Adipocyte (in vitro differentiated cells): ENCODE results near the gene KCNH2.

ENCODE experiments used
- DNase-seq: peaks from one replicate; pipeline ENCODE4 v3.0.0-alpha.2; 2015; ENCODE audit warnings: low read depth
- H3K27me3 ChIP-seq: replicated peaks from 2 replicates; pipeline ENCODE4 v1.7.0; 2013; ENCODE audit warnings: mild to moderate bottlenecking, low read length, moderate library complexity; ENCODE audit not compliant: control insufficient read depth, insufficient read depth
- H3K36me3 ChIP-seq: 2 replicates; pipeline ENCODE4 v1.7.0; 2013; ENCODE audit warnings: low read length, mild to moderate bottlenecking, moderate library complexity; ENCODE audit not compliant: control insufficient read depth, insufficient read depth, severe bottlenecking
- H3K4me1 ChIP-seq: 2 replicates; pipeline ENCODE4 v1.7.0; 2013; ENCODE audit warnings: mild to moderate bottlenecking, low read length, moderate library complexity; ENCODE audit not compliant: control insufficient read depth, insufficient read depth
- H3K4me3 ChIP-seq: 2 replicates; pipeline ENCODE4 v1.7.0; 2013; ENCODE audit warnings: mild to moderate bottlenecking, low read length, moderate library complexity
- H3K9ac ChIP-seq: 2 replicates; pipeline ENCODE4 v1.7.0; 2013; ENCODE audit warnings: mild to moderate bottlenecking, low read length, moderate library complexity
- H3K9me3 ChIP-seq: 2 replicates; pipeline ENCODE4 v1.7.0; 2013; ENCODE audit warnings: mild to moderate bottlenecking, low read length, moderate library complexity; ENCODE audit not compliant: control insufficient read depth

KCNH2 gene

DNA sequence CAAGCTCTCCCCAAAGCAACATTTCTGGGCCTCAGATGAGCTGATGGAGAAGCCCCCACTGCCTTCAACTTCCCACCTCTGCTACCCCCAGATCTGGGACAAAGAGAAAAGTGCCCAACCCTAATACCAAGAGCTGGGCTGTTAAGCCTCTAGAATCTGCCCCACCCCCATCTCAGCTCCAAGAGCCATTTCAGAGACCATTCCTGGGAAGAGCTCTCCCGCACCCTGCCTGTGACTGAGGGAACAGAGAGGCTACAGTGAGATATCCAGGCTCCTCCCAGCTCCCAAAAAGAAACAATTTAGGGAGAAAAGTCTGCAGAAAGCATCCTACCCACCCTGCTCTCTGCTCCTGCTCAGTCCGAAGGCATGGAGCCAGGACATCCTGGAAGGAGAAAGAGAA lies 2.5 kb upstream of the KCNH2 start:
- Histone ChIP-seq H3K9ac (no peak overlapping the region), H3K9me3 (no peaks in the 10 kb centered on the region), H3K36me3 (no peaks in the 10 kb centered on the region), H3K4me3 (no peak overlapping the region), H3K27me3 (peaks cover 57% of the 10 kb centered on the region), H3K4me1 (peaks cover 3% of the 10 kb centered on the region)
- no peak for DNase-seq

DNA sequence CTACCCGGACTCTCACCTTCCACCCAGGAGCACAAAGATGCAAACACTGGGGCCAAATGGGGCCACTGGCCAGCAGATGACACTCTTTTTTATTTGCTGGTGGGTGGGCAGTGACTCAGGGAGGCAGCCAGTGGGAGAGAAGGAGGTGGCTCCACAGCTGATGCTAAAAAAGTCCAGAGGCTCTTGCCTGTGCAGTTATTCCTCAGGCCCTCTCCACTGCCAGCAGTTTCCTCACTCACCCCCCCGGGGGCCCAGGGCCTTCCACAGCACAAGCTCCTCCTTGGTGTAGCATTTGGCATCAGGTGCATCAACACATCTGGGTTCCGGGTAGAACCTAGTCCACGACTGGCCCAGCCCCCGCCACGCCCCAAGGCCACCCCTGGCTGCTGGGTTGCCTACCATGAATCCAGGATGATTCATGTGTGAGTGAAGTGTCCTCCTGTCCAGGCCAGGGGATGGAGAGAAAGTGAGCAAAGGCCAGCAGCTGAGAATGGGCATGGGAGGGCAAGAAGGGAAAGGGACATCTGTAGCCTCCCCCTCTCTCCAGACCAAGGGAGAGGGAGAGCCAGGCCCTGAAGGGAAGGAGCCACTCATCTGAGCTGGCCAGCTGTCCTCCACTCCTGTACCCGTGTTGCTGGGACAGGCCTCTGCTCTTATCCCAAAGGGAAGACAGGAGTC lies 1.7 kb upstream of the KCNH2 start:
- no peaks in the 10 kb centered on the region for H3K36me3 ChIP-seq
- H3K27me3 ChIP-seq: peaks cover 65% of the 10 kb centered on the region
- no peak overlapping the region for H3K4me3 ChIP-seq
- DNase-seq: no peak
- no peaks in the 10 kb centered on the region for H3K9me3 ChIP-seq
- H3K9ac ChIP-seq: no peak overlapping the region
- peaks cover 3% of the 10 kb centered on the region for H3K4me1 ChIP-seq

DNA sequence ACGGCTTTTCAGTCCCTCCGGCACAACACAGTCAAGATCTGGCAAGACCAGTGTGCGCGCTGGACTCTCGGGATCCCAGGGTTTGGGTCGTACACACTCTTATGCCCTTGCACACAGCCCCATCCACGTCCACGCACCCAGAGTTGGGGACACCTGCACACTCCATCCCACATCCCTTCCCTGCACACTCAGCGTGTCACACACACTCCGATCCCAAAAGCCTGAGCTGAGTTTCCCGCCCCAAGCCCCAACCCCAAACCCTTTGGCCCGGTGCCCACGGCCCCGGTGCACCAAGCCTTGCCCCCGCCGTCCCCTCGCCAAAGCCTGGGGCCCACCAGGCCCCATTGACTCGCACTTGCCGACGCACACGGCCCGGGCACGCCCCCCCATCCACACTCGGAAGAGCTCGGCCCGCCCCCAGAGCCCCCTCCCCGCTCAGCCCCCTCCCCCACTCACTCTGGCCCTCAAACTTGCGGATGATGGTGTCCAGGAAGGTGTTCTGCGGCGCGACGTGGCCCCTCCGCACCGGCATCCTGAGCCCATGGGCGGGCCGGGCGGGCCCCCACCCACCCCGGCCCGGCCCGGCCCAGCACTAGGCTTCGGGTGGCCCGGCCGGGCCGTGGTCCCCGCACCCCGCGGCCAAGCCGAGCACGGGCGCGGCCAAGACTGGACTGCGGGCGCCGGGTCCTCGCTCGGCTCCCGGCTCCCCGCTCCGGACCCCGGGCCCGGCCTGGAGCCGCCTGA lies 567 bp downstream of the KCNH2 start:
- H3K4me1 ChIP-seq: peaks cover 3% of the 10 kb centered on the region
- no peak overlapping the region for H3K4me3 ChIP-seq
- no peak for DNase-seq
- no peak overlapping the region for H3K9ac ChIP-seq
- no peaks in the 10 kb centered on the region for H3K36me3 ChIP-seq
- no peaks in the 10 kb centered on the region for H3K9me3 ChIP-seq
- peaks cover 59% of the 10 kb centered on the region for H3K27me3 ChIP-seq

DNA sequence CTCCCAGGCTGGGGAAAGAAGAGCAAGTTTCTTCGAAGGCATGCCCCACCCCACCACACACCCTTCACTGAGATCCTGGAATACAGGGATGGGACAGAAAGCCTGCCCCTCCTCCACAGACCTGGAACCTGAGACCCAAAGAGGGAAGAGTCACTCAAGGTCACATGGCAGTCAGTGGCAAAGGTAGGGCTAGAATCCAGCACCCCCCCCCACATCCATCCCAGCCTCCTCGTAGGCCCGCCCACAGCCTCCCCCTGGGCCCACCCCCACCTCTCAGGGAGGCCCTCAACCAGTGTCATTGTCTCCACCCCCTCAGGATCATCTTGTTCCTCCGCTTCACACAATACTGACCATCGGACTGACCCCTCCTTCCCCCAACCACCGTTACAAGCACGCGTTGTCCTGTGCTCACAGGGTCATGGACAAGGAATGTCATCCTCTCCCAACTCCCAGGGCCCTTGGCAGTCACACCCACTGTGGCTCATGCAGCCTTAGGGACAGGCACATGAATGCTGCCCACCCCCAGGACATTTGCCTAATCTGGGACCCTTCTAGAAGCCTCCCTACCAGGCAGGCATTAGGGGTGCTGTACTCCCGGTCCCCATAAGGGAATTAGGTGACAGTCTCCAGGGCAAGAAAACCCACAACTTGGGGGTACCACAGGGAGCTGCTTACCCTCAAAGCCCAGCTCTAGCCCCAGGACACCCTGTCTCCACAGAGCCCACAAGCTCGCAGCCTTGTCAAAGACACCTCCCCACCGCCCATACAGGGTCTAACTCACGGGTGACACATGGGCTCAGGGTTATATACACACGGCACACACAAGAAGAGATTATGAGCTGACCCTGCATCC lies 1.4 kb downstream of the KCNH2 start:
- peaks cover 3% of the 10 kb centered on the region for H3K4me1 ChIP-seq
- no peak overlapping the region for H3K4me3 ChIP-seq
- no peaks in the 10 kb centered on the region for H3K9me3 ChIP-seq
- H3K36me3 ChIP-seq: no peaks in the 10 kb centered on the region
- H3K27me3 ChIP-seq: peaks cover 61% of the 10 kb centered on the region
- H3K9ac ChIP-seq: no peak overlapping the region
- DNase-seq: no peak

GRCh38 chr7:150975536-150976319 lies 2.4 kb downstream of the KCNH2 start:
- Histone ChIP-seq H3K27me3 (peaks cover 61% of the 10 kb centered on the region), H3K4me3 (no peak overlapping the region), H3K9ac (no peak overlapping the region), H3K9me3 (no peaks in the 10 kb centered on the region), H3K36me3 (no peaks in the 10 kb centered on the region), H3K4me1 (peaks cover 3% of the 10 kb centered on the region)
- no peak for DNase-seq

GRCh38 chr7:150974468-150975391 lies 3.4 kb downstream of the KCNH2 start:
- no peaks in the 10 kb centered on the region for H3K36me3 ChIP-seq
- H3K4me3 ChIP-seq: peak overlapping the region; percentile 52
- no peaks in the 10 kb centered on the region for H3K9me3 ChIP-seq
- peak; percentile 25 for DNase-seq
- H3K4me1 ChIP-seq: peaks cover 3% of the 10 kb centered on the region
- peaks cover 64% of the 10 kb centered on the region for H3K27me3 ChIP-seq
- H3K9ac ChIP-seq: no peak overlapping the region

DNA sequence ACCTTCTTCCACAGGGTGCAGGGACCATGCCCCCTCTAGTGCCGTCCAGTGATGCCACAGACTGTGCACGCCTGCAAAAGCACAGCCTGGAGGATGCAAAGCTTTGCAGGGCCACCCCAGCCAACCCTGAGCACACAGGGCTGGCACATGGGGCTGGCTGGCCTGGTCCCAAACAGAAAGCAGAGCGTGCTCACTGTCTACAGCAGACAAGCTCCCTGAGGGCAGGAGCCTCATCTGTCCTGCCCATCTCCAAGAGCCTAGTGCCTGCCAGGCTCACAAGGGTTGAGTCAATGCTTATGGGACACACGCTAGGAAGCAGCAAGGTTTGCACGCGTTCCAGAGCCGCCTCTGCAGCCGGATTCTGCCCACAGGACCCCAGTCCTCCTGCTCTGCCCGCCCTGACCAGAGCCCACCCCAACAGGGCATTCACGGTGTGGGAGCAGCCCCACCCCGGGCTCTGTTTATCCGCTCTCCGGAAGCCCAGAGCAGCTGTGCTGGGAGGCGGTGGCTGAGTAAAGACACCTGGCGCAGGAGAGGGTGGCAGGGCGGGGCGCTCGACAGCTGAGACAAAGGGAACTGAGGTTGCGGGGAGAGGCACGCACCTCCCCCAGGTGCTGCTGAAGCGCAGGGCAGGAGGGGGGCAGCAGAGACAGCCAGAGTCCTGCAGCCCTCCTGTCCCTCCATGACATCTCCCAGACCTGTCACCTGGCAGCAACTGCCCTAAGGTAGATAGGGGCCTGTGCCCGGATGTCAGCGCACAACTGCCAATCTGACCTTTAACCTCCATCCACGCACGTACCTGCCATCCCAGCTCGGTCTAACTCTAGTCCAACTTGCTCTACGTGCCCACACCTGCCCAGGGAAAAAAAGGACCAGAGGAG lies 4.3 kb downstream of the KCNH2 start:
- Histone ChIP-seq H3K27me3 (peaks cover 73% of the 10 kb centered on the region), H3K36me3 (no peaks in the 10 kb centered on the region), H3K9ac (no peak overlapping the region), H3K4me3 (no peak overlapping the region), H3K4me1 (peaks cover 3% of the 10 kb centered on the region), H3K9me3 (no peaks in the 10 kb centered on the region)
- no peak for DNase-seq

DNA sequence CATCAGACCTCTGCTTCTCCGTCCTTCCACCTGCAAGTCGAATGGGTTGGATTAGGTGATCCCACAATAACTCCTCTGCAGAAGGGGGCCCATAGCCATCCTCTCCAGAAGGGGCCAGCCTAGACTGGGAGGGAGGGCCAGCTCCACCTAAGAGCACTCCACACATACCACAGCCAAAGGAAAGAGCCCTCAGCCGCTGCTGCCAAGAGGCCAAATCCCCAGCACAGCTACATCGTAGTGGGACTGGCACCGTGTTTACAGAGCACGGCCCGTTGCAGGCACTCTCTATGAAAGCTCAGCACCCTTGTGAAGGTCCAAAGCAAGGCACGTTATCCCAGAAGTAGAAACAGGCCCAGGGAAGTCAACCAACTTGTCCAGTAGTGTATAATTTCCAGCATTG lies 5.4 kb downstream of the KCNH2 start:
- DNase-seq: no peak
- no peak overlapping the region for H3K9ac ChIP-seq
- H3K4me3 ChIP-seq: no peak overlapping the region
- H3K27me3 ChIP-seq: peaks cover 83% of the 10 kb centered on the region
- peaks cover 3% of the 10 kb centered on the region for H3K4me1 ChIP-seq
- no peaks in the 10 kb centered on the region for H3K36me3 ChIP-seq
- H3K9me3 ChIP-seq: no peaks in the 10 kb centered on the region

DNA sequence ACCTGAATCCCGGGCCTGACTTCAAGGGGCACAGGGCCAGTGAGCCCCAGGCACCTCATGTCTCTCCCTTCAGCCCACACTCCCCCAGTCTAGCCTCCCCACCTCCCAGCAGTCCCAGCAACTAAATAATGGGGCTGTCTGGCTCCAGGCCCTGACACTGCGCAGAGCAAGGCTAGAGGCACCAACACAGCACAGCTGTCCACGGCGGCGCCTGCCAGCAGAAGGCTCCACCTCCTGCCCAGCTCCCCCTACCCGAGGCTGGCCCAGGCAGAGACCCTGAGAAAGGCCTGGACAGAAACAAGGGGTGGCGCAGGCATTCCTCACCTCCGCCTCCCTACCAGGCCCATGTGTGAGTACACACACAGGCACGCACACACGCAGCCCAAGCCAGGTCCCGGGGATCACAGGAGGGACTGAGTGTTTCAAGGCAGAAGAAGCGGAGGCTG lies 6.1 kb downstream of the KCNH2 start:
- H3K27me3 ChIP-seq: peaks cover 85% of the 10 kb centered on the region
- no peak for DNase-seq
- H3K36me3 ChIP-seq: no peaks in the 10 kb centered on the region
- no peak overlapping the region for H3K9ac ChIP-seq
- H3K4me3 ChIP-seq: no peak overlapping the region
- peaks cover 3% of the 10 kb centered on the region for H3K4me1 ChIP-seq
- H3K9me3 ChIP-seq: no peaks in the 10 kb centered on the region
